Measurements from ENCODE around the gene MAS1L.

MAS1L gene

DNA sequence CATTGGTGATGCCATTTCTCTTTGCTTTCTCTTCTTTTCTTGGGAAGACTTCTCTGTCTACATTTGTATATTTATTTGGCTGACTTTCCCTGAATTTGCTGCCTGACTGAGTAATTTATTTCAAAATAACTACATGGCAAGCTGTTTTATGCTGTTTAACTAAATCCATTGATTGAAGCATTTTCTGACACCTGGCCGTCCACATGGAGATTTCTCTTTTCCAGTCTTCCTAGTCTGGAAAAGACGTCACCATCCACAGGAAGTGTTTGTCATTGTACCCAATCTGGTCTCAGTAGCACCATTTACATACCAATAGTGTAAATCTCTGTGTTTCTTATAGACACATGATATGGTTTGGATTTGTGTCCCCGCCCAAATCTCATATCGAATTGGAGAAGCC lies 9.2 kb upstream of the MAS1L start:
- Histone ChIP-seq H3K4me1 (no peaks in the 10 kb centered on the region), H3K9ac (no peak overlapping the region), H3K27ac (no peak overlapping the region), H3K36me3 (ENCODE audit: control insufficient read depth, insufficient read depth, low read length) (no peaks in the 10 kb centered on the region), H3K4me2 (ENCODE audit: low read length) (no peak overlapping the region), H2AFZ (no peak overlapping the region), H3K27me3 (ENCODE audit: control insufficient read depth, insufficient read depth, low read length) (no peaks in the 10 kb centered on the region), H3K79me2 (no peaks in the 10 kb centered on the region), H3K9me3 (ENCODE audit: control insufficient read depth, low read length) (no peaks in the 10 kb centered on the region), H3K4me3 (ENCODE audit: low read depth, low read length) (no peak overlapping the region)
- TF ChIP-seq, protein P1, sequence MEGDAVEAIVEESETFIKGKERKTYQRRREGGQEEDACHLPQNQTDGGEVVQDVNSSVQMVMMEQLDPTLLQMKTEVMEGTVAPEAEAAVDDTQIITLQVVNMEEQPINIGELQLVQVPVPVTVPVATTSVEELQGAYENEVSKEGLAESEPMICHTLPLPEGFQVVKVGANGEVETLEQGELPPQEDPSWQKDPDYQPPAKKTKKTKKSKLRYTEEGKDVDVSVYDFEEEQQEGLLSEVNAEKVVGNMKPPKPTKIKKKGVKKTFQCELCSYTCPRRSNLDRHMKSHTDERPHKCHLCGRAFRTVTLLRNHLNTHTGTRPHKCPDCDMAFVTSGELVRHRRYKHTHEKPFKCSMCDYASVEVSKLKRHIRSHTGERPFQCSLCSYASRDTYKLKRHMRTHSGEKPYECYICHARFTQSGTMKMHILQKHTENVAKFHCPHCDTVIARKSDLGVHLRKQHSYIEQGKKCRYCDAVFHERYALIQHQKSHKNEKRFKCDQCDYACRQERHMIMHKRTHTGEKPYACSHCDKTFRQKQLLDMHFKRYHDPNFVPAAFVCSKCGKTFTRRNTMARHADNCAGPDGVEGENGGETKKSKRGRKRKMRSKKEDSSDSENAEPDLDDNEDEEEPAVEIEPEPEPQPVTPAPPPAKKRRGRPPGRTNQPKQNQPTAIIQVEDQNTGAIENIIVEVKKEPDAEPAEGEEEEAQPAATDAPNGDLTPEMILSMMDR (IDR thresholded peaks at IDR 0.05): no peak

- no peak overlapping the region for H2AFZ ChIP-seq
- no peak overlapping the region for H3K4me2 ChIP-seq (ENCODE audit: low read length)
- H3K36me3 ChIP-seq (ENCODE audit: control insufficient read depth, insufficient read depth, low read length): no peaks in the 10 kb centered on the region
- no peaks in the 10 kb centered on the region for H3K79me2 ChIP-seq
- H3K27ac ChIP-seq: no peak overlapping the region
- no peak overlapping the region for H3K9ac ChIP-seq
- no peaks in the 10 kb centered on the region for H3K9me3 ChIP-seq (ENCODE audit: control insufficient read depth, low read length)
- H3K4me3 ChIP-seq (ENCODE audit: low read depth, low read length): no peak overlapping the region
- H3K4me1 ChIP-seq: no peaks in the 10 kb centered on the region
- TF ChIP-seq, protein P1 (IDR thresholded peaks at IDR 0.05): no peak
- H3K27me3 ChIP-seq (ENCODE audit: control insufficient read depth, insufficient read depth, low read length): no peaks in the 10 kb centered on the region
Observed at GRCh38 chr6:29495571-29495970, 7.8 kb upstream of the MAS1L start.

DNA sequence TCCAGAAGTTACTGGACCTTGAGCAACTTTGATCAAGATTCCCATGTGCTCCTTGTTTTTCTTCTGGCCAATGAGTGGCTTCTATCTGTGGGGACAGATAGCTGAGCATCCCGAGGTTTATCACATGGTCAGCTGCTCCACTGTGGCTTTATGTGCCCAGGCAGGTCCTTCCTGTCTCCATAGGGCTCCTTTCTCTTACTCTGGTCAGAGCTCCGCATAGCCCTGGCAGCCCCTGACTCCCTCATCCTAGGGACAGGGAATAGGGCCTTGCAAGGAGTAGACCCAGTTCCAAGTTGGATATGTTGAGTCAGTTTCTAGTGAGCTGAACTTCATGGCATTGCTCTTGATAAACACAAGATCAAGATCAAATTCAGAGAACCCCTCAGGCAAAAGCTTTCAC lies 6.4 kb upstream of the MAS1L start:
- H3K4me3 ChIP-seq (ENCODE audit: low read depth, low read length): no peak overlapping the region

GRCh38 chr6:29493261-29493660 lies 5.5 kb upstream of the MAS1L start:
- H3K27me3 ChIP-seq (ENCODE audit: control insufficient read depth, insufficient read depth, low read length): no peaks in the 10 kb centered on the region
- H3K4me2 ChIP-seq (ENCODE audit: low read length): no peak overlapping the region
- H3K36me3 ChIP-seq (ENCODE audit: control insufficient read depth, insufficient read depth, low read length): no peaks in the 10 kb centered on the region
- H2AFZ ChIP-seq: no peak overlapping the region
- no peak overlapping the region for H3K9ac ChIP-seq
- H3K4me1 ChIP-seq: no peaks in the 10 kb centered on the region
- TF ChIP-seq, protein P1 (IDR thresholded peaks at IDR 0.05): no peak
- no peak overlapping the region for H3K27ac ChIP-seq
- H3K79me2 ChIP-seq: no peaks in the 10 kb centered on the region
- H3K9me3 ChIP-seq (ENCODE audit: control insufficient read depth, low read length): no peaks in the 10 kb centered on the region
- H3K4me3 ChIP-seq (ENCODE audit: low read depth, low read length): no peak overlapping the region

More for the DNA sequence above, 6.4 kb upstream of the MAS1L start:
- Histone ChIP-seq H3K27ac (no peak overlapping the region), H3K27me3 (ENCODE audit: control insufficient read depth, insufficient read depth, low read length) (no peaks in the 10 kb centered on the region), H3K4me2 (ENCODE audit: low read length) (no peak overlapping the region), H3K4me1 (no peaks in the 10 kb centered on the region), H2AFZ (no peak overlapping the region), H3K9ac (no peak overlapping the region), H3K79me2 (no peaks in the 10 kb centered on the region), H3K9me3 (ENCODE audit: control insufficient read depth, low read length) (no peaks in the 10 kb centered on the region), H3K36me3 (ENCODE audit: control insufficient read depth, insufficient read depth, low read length) (no peaks in the 10 kb centered on the region)
- TF ChIP-seq, protein P1 (IDR thresholded peaks at IDR 0.05): no peak

DNA sequence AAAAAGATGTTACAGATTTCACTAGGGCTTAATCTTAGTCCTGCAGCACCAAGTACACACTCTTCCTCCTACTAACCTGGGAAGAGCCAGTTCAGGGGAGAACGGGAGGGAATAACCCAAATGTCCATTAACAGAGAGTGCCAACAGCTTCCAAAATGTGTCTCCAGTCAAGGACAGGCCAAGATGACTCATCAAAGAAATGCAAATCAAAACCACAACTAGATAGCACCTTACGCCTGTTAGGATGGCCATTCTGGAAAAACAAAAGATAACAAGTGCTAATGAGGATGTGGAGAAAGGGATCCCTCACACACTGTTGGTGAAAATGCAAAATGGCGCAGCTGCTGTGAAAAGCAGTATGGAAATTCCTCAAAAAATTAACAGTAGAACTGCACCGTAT lies 3.8 kb upstream of the MAS1L start:
- H3K36me3 ChIP-seq (ENCODE audit: control insufficient read depth, insufficient read depth, low read length): no peaks in the 10 kb centered on the region
- no peak overlapping the region for H3K4me2 ChIP-seq (ENCODE audit: low read length)
- H3K4me3 ChIP-seq (ENCODE audit: low read depth, low read length): no peak overlapping the region
- H3K9ac ChIP-seq: no peak overlapping the region
- H2AFZ ChIP-seq: no peak overlapping the region
- H3K27me3 ChIP-seq (ENCODE audit: control insufficient read depth, insufficient read depth, low read length): no peaks in the 10 kb centered on the region
- H3K79me2 ChIP-seq: no peaks in the 10 kb centered on the region
- H3K4me1 ChIP-seq: no peaks in the 10 kb centered on the region
- H3K27ac ChIP-seq: no peak overlapping the region
- H3K9me3 ChIP-seq (ENCODE audit: control insufficient read depth, low read length): no peaks in the 10 kb centered on the region
- TF ChIP-seq, protein P1 (IDR thresholded peaks at IDR 0.05): no peak
